ENCODE results near the gene PSMB3.

GRCh38 chr17:38724337-38724988 lies 28.1 kb upstream of the PSMB3 start:
- TF ChIP-seq ZNF274 (IDR thresholded peaks at IDR 0.05; ENCODE audit: low read depth, low read length) (no peak), SUZ12 (IDR thresholded peaks at IDR 0.05; ENCODE audit: extremely low read depth, insufficient read depth, insufficient read length) (no peak), YY1 (IDR thresholded peaks at IDR 0.05; ENCODE audit: insufficient read depth, insufficient read length) (no peak)
